ENCODE data around the gene ZNF674. TPM values are rescaled to one million over a fixed set of nuclear protein-coding genes. Genes with fewer than 3 reads are reported as not detected.

ZNF674 gene
- total and polyA plus RNA-seq, 2 donors (not counting 3 experiments of a cell fraction or from before 2014, with no cell fraction given): 2.5 to 6.7 TPM

DNA sequence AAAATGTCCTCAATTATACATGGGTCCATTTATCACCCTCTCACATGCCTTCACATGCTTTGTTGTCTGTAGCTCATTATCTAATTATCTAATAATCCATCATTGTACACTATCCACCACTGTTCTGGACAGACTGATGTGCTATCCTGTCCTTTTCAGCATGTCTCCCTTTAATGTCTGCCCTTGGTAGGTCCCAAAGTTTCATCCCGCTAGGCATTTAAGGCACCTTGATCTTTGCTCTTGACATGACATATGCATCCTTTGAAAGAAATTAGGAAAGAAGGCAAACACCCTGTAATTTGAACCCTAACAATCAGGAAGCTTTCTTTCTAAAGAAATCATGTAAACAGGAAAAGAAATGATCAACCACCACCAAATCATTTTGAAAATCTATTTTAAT lies 34.0 kb upstream of the ZNF674 start:
- Histone ChIP-seq H2AFZ (ENCODE audit: low read depth, low read length) (no peak overlapping the region), H3K4me3 (replicated peaks in 1 of 3; ENCODE audit: insufficient read depth in 1 of 3, low read depth in 1 of 3, low read length in 3 of 3) (no peak overlapping the region), H3K9me1 (replicated peaks; ENCODE audit: control insufficient read depth, extremely low read depth, insufficient read depth, low read length) (no peaks in the 10 kb centered on the region), H3K27me3 (ENCODE audit: control insufficient read depth in 2 of 2, insufficient read depth in 2 of 2, low read length in 2 of 2) (no peaks in the 10 kb centered on the region), H3K9ac (replicated peaks; ENCODE audit: extremely low read depth, insufficient read depth, low read length) (no peak overlapping the region), H3K27ac (ENCODE audit: insufficient read depth, low read depth, low read length) (no peak overlapping the region), H4K20me1 (replicated peaks; ENCODE audit: control insufficient read depth, extremely low read depth, insufficient read depth, low read length) (no peaks in the 10 kb centered on the region), H3K4me2 (ENCODE audit: insufficient read depth, low read length) (no peak overlapping the region), H3K36me3 (ENCODE audit: control insufficient read depth in 2 of 2, extremely low read depth in 1 of 2, insufficient read depth in 2 of 2, low read length in 2 of 2) (no peaks in the 10 kb centered on the region), H3K79me2 (ENCODE audit: control insufficient read depth, insufficient read depth, low read length) (peaks cover 9% of the 10 kb centered on the region), H3K4me1 (ENCODE audit: control insufficient read depth, extremely low read depth, insufficient read depth, low read length) (peaks cover 40% of the 10 kb centered on the region), H3K9me3 (replicated peaks; ENCODE audit: control insufficient read depth, insufficient read depth, low read length) (no peaks in the 10 kb centered on the region)
- CTCF ChIA-PET: interaction anchor here (0.8 to 1.0 kb wide), 3 partner anchors 9 to 24 kb away, joined by 3 to 4 read pairs (median 3); no protein-coding TSS in a partner anchor
- POLR2A ChIA-PET: no interaction called here
- dilution Hi-C loops (cut with MboI; ENCODE audit: extremely low pct_ligation_motif_present, low sequenced_read_pairs) (no loop called here), intact Hi-C loops (cut with micrococcal nuclease) (loop anchor here (10.0 kb wide), 1 partner anchor 216 kb away; no protein-coding TSS in a partner anchor)
- no TSS peak for BruUV-seq (replicated peaks)
- peak; percentile 24 for FAIRE-seq
- DNase-seq (ENCODE audit: low read depth, low spot score): no peak
- TF ChIP-seq, protein P1, sequence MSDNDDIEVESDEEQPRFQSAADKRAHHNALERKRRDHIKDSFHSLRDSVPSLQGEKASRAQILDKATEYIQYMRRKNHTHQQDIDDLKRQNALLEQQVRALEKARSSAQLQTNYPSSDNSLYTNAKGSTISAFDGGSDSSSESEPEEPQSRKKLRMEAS (IDR thresholded peaks at IDR 0.05; ENCODE audit: insufficient read depth, insufficient read length): no peak
- TF ChIP-seq GATA2 (IDR thresholded peaks at IDR 0.05; ENCODE audit: insufficient read depth, insufficient read length, low read depth, low read length): no peak
- no peak for TF ChIP-seq EZH2 (IDR thresholded peaks at IDR 0.05; ENCODE audit: borderline replicate concordance, low read depth, low read length, severe bottlenecking)

DNA sequence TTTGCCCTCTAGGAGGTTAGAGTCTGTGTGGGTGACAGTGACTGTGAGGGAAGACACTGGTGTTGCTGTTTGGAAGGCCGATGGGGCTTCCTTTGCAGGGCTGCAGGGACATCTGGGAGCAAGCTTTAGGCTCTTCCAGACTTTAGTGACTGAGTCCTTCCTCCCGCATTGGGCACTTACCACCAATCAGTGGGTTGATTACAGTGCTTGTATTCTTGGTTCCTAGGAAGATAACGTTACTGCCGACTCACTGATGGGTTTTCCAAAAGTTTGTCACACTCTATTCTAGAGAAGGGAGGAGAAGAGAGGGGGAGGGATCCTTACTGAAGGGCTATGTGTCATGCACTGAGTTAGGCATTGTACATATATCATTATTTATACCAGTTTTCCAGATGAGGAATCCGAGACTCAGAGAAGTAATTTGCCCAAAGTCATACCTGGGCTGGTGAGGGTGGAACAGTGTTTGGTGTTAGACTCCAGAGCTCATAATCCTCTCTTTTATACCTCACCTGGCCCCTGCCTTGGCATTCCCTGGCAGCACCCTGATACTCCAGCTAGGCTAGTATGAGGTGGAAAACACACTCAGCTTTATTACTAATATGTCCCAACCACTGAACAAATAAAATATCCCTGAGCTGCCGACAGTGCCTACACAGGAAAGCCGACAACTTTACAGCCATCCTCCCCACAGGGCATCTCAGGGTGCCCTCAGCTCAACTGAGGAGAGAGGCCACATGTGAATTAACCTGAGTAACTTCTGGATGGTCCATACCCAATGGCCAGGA lies 32.2 kb upstream of the ZNF674 start:
- Histone ChIP-seq H4K20me1 (replicated peaks; ENCODE audit: control insufficient read depth, extremely low read depth, insufficient read depth, low read length) (no peaks in the 10 kb centered on the region), H3K4me2 (ENCODE audit: insufficient read depth, low read length) (peak overlapping the region; percentile 29), H3K27ac (ENCODE audit: insufficient read depth, low read depth, low read length) (no peak overlapping the region), H3K4me1 (ENCODE audit: control insufficient read depth, extremely low read depth, insufficient read depth, low read length) (peaks cover 33% of the 10 kb centered on the region), H3K79me2 (ENCODE audit: control insufficient read depth, insufficient read depth, low read length) (peaks cover 5% of the 10 kb centered on the region), H2AFZ (ENCODE audit: low read depth, low read length) (no peak overlapping the region), H3K36me3 (ENCODE audit: control insufficient read depth in 2 of 2, extremely low read depth in 1 of 2, insufficient read depth in 2 of 2, low read length in 2 of 2) (no peaks in the 10 kb centered on the region), H3K9ac (replicated peaks; ENCODE audit: extremely low read depth, insufficient read depth, low read length) (no peak overlapping the region), H3K9me1 (replicated peaks; ENCODE audit: control insufficient read depth, extremely low read depth, insufficient read depth, low read length) (no peaks in the 10 kb centered on the region), H3K27me3 (ENCODE audit: control insufficient read depth in 2 of 2, insufficient read depth in 2 of 2, low read length in 2 of 2) (no peaks in the 10 kb centered on the region), H3K9me3 (replicated peaks; ENCODE audit: control insufficient read depth, insufficient read depth, low read length) (no peaks in the 10 kb centered on the region), H3K4me3 (replicated peaks in 1 of 3; ENCODE audit: insufficient read depth in 1 of 3, low read depth in 1 of 3, low read length in 3 of 3) (no peak overlapping the region)
- ChIA-PET CTCF (interaction anchor here (1.4 to 4.0 kb wide), 2 partner anchors 9 to 22 kb away, joined by 6 to 11 read pairs; no protein-coding TSS in a partner anchor), POLR2A (interaction anchor here (1.2 kb wide), 1 partner anchor 10 kb away, joined by 4 read pairs; no protein-coding TSS in a partner anchor)
- no peak for FAIRE-seq
- no peak for DNase-seq (ENCODE audit: low read depth, low spot score)
- dilution Hi-C loops (cut with MboI; ENCODE audit: extremely low pct_ligation_motif_present, low sequenced_read_pairs) (no loop called here), intact Hi-C loops (cut with micrococcal nuclease) (loop anchor here (10.0 kb wide), 1 partner anchor 217 kb away; no protein-coding TSS in a partner anchor)
- no peak for TF ChIP-seq POLR2A (IDR thresholded peaks at IDR 0.05; ENCODE audit: low read depth, low read length)
- no TSS peak for BruUV-seq (replicated peaks)

Measured in endothelial cell of umbilical vein (primary cell).